ENCODE measurements around the gene RAB36. TPM values are rescaled to one million over a fixed set of nuclear protein-coding genes. Genes with fewer than 3 reads are reported as not detected.
A peak's percentile ranks its signal among the peaks of the same experiment; 100 is the strongest.

Gene RAB36
- total RNA-seq, 2 experiments from 2014 or later = 0.41 to 3.0 TPM

- DNase-seq (ENCODE audit: low spot score) = peak; percentile 82
- no TSS peak for BruUV-seq (replicated peaks)
- TF ChIP-seq EZH2phosphoT487 (IDR thresholded peaks at IDR 0.05; ENCODE audit: borderline replicate concordance, low read depth, low read length) (no peak), CTCF (conservative IDR thresholded peaks at IDR 0.05; ENCODE audit: low read length) (no peak)
- no peaks in the 10 kb centered on the region for H4K20me1 ChIP-seq (ENCODE audit: insufficient read depth, low read length)
- H3K36me3 ChIP-seq (ENCODE audit: insufficient read depth, low read length) = peaks cover 4% of the 10 kb centered on the region; the same call in 1 of the 2 replicates
- POLR2A ChIA-PET = interaction anchor here (1.1 to 1.5 kb wide), 2 partner anchors 30 to 103 kb away, joined by 3 to 4 read pairs; no protein-coding TSS in a partner anchor
- no peak overlapping the region; the same call in 1 of the 2 replicates for H3K4me2 ChIP-seq (ENCODE audit: low read length)
- H3K4me3 ChIP-seq (ENCODE audit: low read depth, low read length, poor library complexity, severe bottlenecking) = no peak overlapping the region
- peaks cover 37% of the 10 kb centered on the region for H3K4me1 ChIP-seq (ENCODE audit: insufficient read depth, low read length, poor library complexity, severe bottlenecking)
- intact Hi-C loops (cut with micrococcal nuclease; ENCODE audit: unreplicated experiment) = loop anchor here (2.0 kb wide), 1 partner anchor 37 kb away; no protein-coding TSS in a partner anchor
- H2AFZ ChIP-seq (ENCODE audit: low read length) = no peak overlapping the region
- no peaks in the 10 kb centered on the region for H3K9me2 ChIP-seq (ENCODE audit: insufficient read depth, low read length)
- no peaks in the 10 kb centered on the region for H3K79me2 ChIP-seq (ENCODE audit: insufficient read depth, low read depth, low read length)
- peak overlapping the region; percentile 59 for H3K27ac ChIP-seq (ENCODE audit: low read depth, low read length, poor library complexity, severe bottlenecking)
- CTCF ChIA-PET (ENCODE audit: unreplicated experiment) = interaction anchor here (0.6 to 1.1 kb wide), 2 partner anchors 93 to 218 kb away, joined by 3 to 7 read pairs; no protein-coding TSS in a partner anchor
- H3K9me3 ChIP-seq (ENCODE audit: low read length) = peaks cover 15% of the 10 kb centered on the region
These were observed 30.8 kb downstream of the RAB36 start for GRCh38 chr22:23175817-23176644.

- CTCF ChIA-PET (ENCODE audit: unreplicated experiment) = interaction anchor here (0.6 to 1.1 kb wide), 2 partner anchors 44 to 219 kb away, joined by 3 read pairs; no protein-coding TSS in a partner anchor
- Histone ChIP-seq H3K27ac (ENCODE audit: low read depth, low read length, poor library complexity, severe bottlenecking) (peak overlapping the region; percentile 59), H3K79me2 (ENCODE audit: insufficient read depth, low read depth, low read length) (peaks cover 4% of the 10 kb centered on the region; the same call in 1 of the 2 replicates), H3K9me3 (ENCODE audit: low read length) (peaks cover 15% of the 10 kb centered on the region), H2AFZ (ENCODE audit: low read length) (no peak overlapping the region), H3K4me1 (ENCODE audit: insufficient read depth, low read length, poor library complexity, severe bottlenecking) (peaks cover 41% of the 10 kb centered on the region), H3K36me3 (ENCODE audit: insufficient read depth, low read length) (peaks cover 5% of the 10 kb centered on the region; the same call in 1 of the 2 replicates), H3K4me2 (ENCODE audit: low read length) (no peak overlapping the region; the same call in 1 of the 2 replicates), H3K9me2 (ENCODE audit: insufficient read depth, low read length) (no peaks in the 10 kb centered on the region), H4K20me1 (ENCODE audit: insufficient read depth, low read length) (no peaks in the 10 kb centered on the region), H3K4me3 (ENCODE audit: low read depth, low read length, poor library complexity, severe bottlenecking) (no peak overlapping the region)
- no TSS peak for BruUV-seq (replicated peaks)
- POLR2A ChIA-PET = interaction anchor here (1.1 to 1.5 kb wide), 2 partner anchors 30 to 102 kb away, joined by 3 to 4 read pairs; no protein-coding TSS in a partner anchor
- DNase-seq (ENCODE audit: low spot score) = no peak
- TF ChIP-seq EZH2phosphoT487 (IDR thresholded peaks at IDR 0.05; ENCODE audit: borderline replicate concordance, low read depth, low read length) (no peak), CTCF (conservative IDR thresholded peaks at IDR 0.05; ENCODE audit: low read length) (no peak)
- intact Hi-C loops (cut with micrococcal nuclease; ENCODE audit: unreplicated experiment) = no loop called here
These were observed 31.4 kb downstream of the RAB36 start for GRCh38 chr22:23176645-23177027.
